ENCODE results near the gene COX8A. TPM values are rescaled to one million over a fixed set of nuclear protein-coding genes. Genes with fewer than 3 reads are reported as not detected.
A peak's percentile ranks its signal among the peaks of the same experiment; 100 is the strongest.

Gene COX8A
- total and polyA plus RNA-seq, 2 of the 13 experiments (the other 11 are each of a cell fraction or from before 2014, with no cell fraction given), result 202 to 406 TPM

DNA sequence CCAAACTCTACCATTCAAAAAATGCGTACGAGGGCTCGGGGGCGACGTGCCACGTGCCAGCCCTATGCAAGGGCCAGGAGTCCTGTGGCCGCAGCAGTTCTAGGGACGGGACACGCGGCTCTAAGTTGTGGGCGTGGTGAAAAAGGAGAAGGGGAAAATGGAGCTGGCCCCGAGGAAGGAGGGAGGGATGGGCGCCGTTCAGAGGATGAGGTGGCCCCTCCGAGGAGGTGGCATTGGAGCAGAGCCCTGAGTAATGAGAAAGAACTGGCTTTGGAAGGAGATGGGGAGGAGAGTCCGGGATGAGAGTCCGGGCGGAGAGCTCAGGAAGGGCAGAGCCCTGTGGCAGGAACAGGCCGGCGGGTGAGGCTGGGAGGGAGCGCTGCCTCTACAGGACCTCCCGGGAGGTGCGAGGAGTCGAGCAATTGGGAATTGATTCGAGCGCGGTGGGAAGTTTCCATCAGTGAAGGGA, 32.8 kb downstream of the COX8A start (continued):
- TF ChIP-seq HNRNPUL1 (IDR thresholded peaks at IDR 0.05; ENCODE audit: low read depth, low read length) (no peak), DR1 (CRISPR knock-in tag; IDR thresholded peaks at IDR 0.05) (no peak), RBM39 (IDR thresholded peaks at IDR 0.05; ENCODE audit: low read depth, low read length, poor library complexity, severe bottlenecking) (peak; percentile 7), KLF15 (CRISPR knock-in tag; IDR thresholded peaks at IDR 0.05; ENCODE audit: borderline replicate concordance) (no peak), SYNCRIP (IDR thresholded peaks at IDR 0.05; ENCODE audit: insufficient read depth, low read depth, low read length) (no peak), SRY (CRISPR knock-in tag; IDR thresholded peaks at IDR 0.05) (no peak; the same call in 1 of the 2 replicates), ZNF460 (CRISPR knock-in tag; IDR thresholded peaks at IDR 0.05; ENCODE audit: borderline replicate concordance) (no peak), NCOA1 (CRISPR knock-in tag; IDR thresholded peaks at IDR 0.05) (no peak), ERF (CRISPR knock-in tag; IDR thresholded peaks at IDR 0.05) (no peak), MBD4 (IDR thresholded peaks at IDR 0.05; ENCODE audit: borderline replicate concordance, low read length) (no peak), ZNF264 (CRISPR knock-in tag; IDR thresholded peaks at IDR 0.05) (no peak), RBFOX2 (IDR thresholded peaks at IDR 0.05; ENCODE audit: low read depth, low read length) (no peak), ZSCAN9 (CRISPR knock-in tag; IDR thresholded peaks at IDR 0.05; ENCODE audit: borderline replicate concordance) (no peak), ZNF782 (CRISPR knock-in tag; IDR thresholded peaks at IDR 0.05; ENCODE audit: borderline replicate concordance) (0 out of 2 replicates have a peak, but pooled peaks have one; percentile 14)
- TF ChIP-seq, protein P1, sequence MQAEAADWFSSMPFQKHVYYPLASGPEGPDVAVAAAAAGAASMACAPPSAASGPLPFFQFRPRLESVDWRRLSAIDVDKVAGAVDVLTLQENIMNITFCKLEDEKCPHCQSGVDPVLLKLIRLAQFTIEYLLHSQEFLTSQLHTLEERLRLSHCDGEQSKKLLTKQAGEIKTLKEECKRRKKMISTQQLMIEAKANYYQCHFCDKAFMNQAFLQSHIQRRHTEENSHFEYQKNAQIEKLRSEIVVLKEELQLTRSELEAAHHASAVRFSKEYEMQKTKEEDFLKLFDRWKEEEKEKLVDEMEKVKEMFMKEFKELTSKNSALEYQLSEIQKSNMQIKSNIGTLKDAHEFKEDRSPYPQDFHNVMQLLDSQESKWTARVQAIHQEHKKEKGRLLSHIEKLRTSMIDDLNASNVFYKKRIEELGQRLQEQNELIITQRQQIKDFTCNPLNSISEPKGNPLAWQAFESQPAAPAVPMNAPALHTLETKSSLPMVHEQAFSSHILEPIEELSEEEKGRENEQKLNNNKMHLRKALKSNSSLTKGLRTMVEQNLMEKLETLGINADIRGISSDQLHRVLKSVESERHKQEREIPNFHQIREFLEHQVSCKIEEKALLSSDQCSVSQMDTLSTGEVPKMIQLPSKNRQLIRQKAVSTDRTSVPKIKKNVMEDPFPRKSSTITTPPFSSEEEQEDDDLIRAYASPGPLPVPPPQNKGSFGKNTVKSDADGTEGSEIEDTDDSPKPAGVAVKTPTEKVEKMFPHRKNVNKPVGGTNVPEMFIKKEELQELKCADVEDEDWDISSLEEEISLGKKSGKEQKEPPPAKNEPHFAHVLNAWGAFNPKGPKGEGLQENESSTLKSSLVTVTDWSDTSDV (CRISPR knock-in tag; IDR thresholded peaks at IDR 0.05), result 0 out of 2 replicates have a peak, but pooled peaks have one; percentile 25
- TF ChIP-seq, protein P2, sequence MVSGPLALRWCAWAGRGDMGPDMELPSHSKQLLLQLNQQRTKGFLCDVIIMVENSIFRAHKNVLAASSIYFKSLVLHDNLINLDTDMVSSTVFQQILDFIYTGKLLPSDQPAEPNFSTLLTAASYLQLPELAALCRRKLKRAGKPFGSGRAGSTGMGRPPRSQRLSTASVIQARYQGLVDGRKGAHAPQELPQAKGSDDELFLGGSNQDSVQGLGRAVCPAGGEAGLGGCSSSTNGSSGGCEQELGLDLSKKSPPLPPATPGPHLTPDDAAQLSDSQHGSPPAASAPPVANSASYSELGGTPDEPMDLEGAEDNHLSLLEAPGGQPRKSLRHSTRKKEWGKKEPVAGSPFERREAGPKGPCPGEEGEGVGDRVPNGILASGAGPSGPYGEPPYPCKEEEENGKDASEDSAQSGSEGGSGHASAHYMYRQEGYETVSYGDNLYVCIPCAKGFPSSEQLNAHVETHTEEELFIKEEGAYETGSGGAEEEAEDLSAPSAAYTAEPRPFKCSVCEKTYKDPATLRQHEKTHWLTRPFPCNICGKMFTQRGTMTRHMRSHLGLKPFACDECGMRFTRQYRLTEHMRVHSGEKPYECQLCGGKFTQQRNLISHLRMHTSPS (CRISPR knock-in tag; IDR thresholded peaks at IDR 0.05; ENCODE audit: low read depth), result no peak
- TF ChIP-seq, protein P3, sequence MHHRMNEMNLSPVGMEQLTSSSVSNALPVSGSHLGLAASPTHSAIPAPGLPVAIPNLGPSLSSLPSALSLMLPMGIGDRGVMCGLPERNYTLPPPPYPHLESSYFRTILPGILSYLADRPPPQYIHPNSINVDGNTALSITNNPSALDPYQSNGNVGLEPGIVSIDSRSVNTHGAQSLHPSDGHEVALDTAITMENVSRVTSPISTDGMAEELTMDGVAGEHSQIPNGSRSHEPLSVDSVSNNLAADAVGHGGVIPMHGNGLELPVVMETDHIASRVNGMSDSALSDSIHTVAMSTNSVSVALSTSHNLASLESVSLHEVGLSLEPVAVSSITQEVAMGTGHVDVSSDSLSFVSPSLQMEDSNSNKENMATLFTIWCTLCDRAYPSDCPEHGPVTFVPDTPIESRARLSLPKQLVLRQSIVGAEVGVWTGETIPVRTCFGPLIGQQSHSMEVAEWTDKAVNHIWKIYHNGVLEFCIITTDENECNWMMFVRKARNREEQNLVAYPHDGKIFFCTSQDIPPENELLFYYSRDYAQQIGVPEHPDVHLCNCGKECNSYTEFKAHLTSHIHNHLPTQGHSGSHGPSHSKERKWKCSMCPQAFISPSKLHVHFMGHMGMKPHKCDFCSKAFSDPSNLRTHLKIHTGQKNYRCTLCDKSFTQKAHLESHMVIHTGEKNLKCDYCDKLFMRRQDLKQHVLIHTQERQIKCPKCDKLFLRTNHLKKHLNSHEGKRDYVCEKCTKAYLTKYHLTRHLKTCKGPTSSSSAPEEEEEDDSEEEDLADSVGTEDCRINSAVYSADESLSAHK (CRISPR knock-in tag; IDR thresholded peaks at IDR 0.05; ENCODE audit: borderline replicate concordance), result no peak
- TF ChIP-seq, protein P4, sequence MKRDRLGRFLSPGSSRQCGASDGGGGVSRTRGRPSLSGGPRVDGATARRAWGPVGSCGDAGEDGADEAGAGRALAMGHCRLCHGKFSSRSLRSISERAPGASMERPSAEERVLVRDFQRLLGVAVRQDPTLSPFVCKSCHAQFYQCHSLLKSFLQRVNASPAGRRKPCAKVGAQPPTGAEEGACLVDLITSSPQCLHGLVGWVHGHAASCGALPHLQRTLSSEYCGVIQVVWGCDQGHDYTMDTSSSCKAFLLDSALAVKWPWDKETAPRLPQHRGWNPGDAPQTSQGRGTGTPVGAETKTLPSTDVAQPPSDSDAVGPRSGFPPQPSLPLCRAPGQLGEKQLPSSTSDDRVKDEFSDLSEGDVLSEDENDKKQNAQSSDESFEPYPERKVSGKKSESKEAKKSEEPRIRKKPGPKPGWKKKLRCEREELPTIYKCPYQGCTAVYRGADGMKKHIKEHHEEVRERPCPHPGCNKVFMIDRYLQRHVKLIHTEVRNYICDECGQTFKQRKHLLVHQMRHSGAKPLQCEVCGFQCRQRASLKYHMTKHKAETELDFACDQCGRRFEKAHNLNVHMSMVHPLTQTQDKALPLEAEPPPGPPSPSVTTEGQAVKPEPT (CRISPR knock-in tag; IDR thresholded peaks at IDR 0.05; ENCODE audit: low read depth), result 0 out of 2 replicates have a peak, but pooled peaks have one; percentile 11

Data from HepG2 (cell line).